Fibroblast of mammary gland (primary cell): ENCODE measurements around the gene OBSCN.

Experiments
- DNase-seq: peaks from one replicate; pipeline ENCODE4 v3.0.0-alpha.2; 2010; ENCODE audit warnings: low read depth
- H3K4me3 ChIP-seq: 2 replicates; pipeline ENCODE4 v1.5.1; 2011; ENCODE audit warnings: low read depth, mild to moderate bottlenecking, low read length, moderate library complexity; ENCODE audit not compliant: control insufficient read depth
- TF ChIP-seq, protein P1 (sequence below): conservative IDR thresholded peaks from 2 replicates; pipeline ENCODE4 v1.5.1; 2011; ENCODE audit warnings: low read depth, low read length, inconsistent platforms; ENCODE audit not compliant: control insufficient read depth, insufficient read depth

The OBSCN gene

GRCh38 chr1:228408041-228408868 lies 200.4 kb downstream of the OBSCN start:
- no peak for DNase-seq
- TF ChIP-seq, protein P1, sequence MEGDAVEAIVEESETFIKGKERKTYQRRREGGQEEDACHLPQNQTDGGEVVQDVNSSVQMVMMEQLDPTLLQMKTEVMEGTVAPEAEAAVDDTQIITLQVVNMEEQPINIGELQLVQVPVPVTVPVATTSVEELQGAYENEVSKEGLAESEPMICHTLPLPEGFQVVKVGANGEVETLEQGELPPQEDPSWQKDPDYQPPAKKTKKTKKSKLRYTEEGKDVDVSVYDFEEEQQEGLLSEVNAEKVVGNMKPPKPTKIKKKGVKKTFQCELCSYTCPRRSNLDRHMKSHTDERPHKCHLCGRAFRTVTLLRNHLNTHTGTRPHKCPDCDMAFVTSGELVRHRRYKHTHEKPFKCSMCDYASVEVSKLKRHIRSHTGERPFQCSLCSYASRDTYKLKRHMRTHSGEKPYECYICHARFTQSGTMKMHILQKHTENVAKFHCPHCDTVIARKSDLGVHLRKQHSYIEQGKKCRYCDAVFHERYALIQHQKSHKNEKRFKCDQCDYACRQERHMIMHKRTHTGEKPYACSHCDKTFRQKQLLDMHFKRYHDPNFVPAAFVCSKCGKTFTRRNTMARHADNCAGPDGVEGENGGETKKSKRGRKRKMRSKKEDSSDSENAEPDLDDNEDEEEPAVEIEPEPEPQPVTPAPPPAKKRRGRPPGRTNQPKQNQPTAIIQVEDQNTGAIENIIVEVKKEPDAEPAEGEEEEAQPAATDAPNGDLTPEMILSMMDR = no peak
- peak overlapping the region; percentile 77 for H3K4me3 ChIP-seq

- TF ChIP-seq, protein P1 = no peak
- no peak overlapping the region for H3K4me3 ChIP-seq
- DNase-seq = no peak
These were observed 201.3 kb downstream of the OBSCN start for GRCh38 chr1:228408869-228409805.

- TF ChIP-seq, protein P1 = no peak
- H3K4me3 ChIP-seq = no peak overlapping the region
- DNase-seq = peak; percentile 66
These were observed 202.2 kb downstream of the OBSCN start for GRCh38 chr1:228410015-228410414.

DNA sequence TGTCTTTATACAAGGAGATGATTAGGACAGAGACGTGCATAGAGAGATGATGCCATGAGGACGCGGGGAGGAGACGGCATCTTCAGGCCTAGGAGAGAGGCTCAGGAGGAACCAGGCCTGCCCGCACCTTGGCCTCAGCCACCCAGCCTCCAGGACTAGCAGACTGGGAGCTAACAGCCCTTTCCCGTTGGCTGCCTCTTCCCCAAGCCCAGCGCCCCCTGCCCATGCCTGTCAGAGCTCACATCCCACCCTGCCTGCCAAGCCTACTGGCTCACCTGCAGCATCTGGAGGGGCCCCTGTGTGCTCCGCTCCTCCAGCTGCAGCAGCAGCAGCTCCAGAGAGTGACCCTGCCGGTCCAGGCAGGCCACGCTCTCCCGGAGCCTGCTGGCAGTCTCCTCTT lies 202.8 kb downstream of the OBSCN start:
- no peak overlapping the region for H3K4me3 ChIP-seq
- TF ChIP-seq, protein P1 = no peak
- no peak for DNase-seq

- TF ChIP-seq, protein P1 = no peak
- DNase-seq = no peak
- no peak overlapping the region for H3K4me3 ChIP-seq
These were observed 203.3 kb downstream of the OBSCN start for GRCh38 chr1:228411121-228411520.

DNA sequence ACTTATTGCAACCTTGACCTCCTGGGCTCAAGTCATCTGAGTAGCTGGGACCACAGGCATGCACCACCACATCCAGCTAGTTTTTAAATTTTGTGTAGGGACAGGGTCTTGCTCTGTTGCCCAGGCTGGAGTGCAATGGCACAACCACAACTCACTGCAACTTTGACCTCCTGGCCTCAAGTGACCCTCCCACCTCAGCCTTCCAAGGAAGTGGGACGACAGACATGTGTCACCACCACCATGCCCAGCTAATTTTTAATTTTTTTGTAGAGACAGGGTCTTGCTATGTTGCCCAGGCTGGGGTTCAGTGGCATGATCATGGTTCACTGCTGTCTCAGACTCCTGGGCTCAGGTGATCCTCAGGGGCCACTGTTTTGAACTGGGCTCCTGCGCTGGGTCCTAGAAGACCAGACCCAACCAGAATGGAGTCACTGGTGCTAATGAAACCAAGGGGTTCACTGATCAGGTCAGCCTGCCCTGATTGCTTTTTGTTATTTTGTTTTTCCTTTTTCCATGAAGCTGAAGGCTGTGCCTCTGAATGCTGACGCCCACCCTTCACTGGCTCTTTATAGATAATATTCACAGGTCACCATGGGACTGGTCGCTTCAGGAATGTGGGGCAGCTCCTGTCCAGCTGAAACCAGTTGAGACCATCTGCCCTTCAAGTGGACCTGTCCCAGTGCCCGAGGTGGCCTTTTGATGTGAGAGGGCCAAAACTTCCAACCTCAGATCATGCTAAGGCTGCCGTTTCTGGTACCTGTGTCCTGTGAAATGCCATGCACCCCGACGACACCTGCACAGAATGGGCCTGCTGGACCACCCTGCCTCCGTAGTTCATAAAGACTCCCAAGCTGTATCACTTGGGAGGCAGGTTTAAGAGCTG lies 203.9 kb downstream of the OBSCN start:
- H3K4me3 ChIP-seq = no peak overlapping the region
- no peak for DNase-seq
- TF ChIP-seq, protein P1 = no peak
